ENCODE results near the gene SRXN1.
"Not testable (repeated sequence)": the region's sequence is repeated elsewhere in the genome, so short reads cannot be mapped to it uniquely, and the experiment has no call there.

The SRXN1 gene

DNA sequence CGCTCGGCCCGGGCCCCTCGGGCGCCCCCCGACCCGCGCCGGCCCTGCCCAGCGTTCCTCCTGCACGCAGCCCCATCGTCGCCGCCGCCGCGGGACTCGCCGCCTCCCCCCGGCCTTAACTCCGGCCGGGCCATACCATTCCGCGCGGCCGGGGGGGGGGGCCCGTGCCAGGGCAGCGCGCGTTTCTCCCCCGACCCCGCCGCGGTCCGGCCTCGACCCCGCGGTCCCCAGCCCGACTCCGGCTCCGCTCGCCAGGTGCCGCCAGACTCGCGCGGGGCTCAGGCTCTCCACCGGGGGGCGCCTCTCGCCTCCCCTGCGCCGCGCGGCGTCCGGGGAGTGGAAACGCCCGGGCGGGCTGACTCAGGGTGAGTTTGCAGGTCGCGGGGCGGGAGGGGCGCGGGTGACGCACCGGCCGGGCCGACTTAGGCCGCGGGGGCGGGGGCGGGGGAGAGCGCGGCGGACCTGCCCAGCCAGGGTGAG lies at the start of gene SRXN1:
Gene SRXN1, minus strand, starts transcription at position 91 of the 480 bp plus-strand sequence. Its CDS starts 15 bp downstream, at position 76.
- peak; percentile 90 for DNase-seq (ENCODE audit: low spot score)

- DNase-seq (ENCODE audit: low spot score) = no peak
Observed at GRCh38 chr20:701401-702129, 48.6 kb upstream of the SRXN1 start.

GRCh38 chr20:699811-700338 lies 46.9 kb upstream of the SRXN1 start:
- DNase-seq (ENCODE audit: low spot score) = no peak

DNA sequence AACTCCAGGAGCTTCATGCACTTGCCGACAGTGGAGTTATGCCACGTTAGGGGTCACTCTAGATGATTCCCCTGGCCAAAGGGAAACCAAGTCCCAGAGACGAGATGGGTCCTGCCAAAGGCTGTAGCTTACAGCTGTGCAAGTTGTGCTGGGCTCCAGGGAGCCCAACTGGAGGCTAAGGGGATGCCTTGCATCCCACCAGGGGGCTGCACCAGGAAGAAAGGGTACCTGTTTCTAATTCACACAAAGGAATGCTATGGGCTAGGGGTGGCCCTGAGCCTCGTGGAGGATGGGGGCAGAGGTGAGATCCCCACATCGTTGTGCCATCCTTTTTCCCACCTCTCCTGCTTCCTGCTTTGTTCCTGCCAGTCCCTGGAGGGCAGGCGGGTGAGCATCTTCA lies 46.3 kb upstream of the SRXN1 start:
- DNase-seq (ENCODE audit: low spot score) = no peak

GRCh38 chr20:698276-698675 lies 45.3 kb upstream of the SRXN1 start:
- DNase-seq (ENCODE audit: low spot score) = no peak

- DNase-seq (ENCODE audit: low spot score) = no peak
Observed at GRCh38 chr20:697826-698225, 44.8 kb upstream of the SRXN1 start.

GRCh38 chr20:695165-695866 lies 42.3 kb upstream of the SRXN1 start:
- no peak for DNase-seq (ENCODE audit: low spot score)

GRCh38 chr20:694496-694895 lies 41.5 kb upstream of the SRXN1 start:
- DNase-seq (ENCODE audit: low spot score) = no peak

GRCh38 chr20:693786-694185 lies 40.8 kb upstream of the SRXN1 start:
- not testable (repeated sequence) for DNase-seq (ENCODE audit: low spot score)

DNA sequence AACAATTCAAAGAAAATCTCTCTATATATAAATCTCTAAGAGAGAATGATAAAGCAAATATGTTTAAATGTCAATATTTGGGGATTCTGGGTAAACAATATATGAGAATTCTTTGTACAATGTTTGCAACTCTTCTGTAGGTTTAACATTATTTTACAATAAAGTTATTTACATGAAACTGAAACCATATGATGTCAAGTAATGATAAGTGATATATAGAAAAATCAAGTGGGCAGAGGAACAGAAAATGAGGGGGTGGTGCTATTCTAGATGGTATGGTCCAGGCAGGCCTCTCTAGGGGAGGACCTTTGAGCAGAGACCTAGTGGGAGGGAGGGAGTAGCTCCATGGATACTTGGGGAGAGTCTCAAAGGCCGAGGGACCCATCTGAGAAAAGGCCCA lies 39.0 kb upstream of the SRXN1 start:
- DNase-seq (ENCODE audit: low spot score) = no peak

DNA sequence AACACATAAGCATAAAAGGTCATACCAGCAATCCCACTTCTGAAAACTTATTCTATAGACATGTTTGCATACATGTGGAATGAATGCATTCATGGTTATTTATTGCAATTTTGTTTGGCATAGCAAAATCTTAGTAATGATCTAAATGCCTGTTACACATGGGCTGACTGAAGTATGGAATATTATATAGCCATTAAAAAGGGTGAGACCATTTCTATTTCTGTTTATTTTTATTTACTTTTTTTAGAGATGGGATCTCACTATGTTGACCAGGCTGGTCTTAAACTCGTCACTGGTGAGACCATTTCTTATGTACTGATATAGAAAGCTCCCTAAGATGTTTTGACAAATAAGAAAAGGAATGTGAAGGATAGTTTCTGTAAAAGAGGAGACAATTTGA lies 36.9 kb upstream of the SRXN1 start:
- no peak for DNase-seq (ENCODE audit: low spot score)

DNA sequence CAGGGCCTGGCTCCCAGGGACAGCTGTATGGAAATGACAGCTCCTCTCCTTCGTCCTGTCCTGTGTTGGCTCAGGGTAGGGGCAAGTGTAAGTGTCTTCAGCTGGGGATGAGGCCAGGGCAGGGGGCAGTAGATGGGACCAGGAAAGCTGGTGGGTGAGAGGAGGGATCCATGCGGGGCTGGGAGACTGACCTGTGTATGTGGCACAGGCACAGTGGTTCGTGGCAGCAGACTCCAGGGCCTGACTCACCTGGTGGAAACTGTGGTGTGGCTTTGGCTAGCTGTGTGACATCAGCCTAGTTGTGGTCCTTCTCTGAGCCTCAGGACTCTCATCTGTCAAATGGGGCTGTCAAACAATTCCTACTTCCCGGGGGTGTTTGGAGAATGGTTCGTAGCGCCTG lies 36.3 kb upstream of the SRXN1 start:
- DNase-seq (ENCODE audit: low spot score) = no peak

DNA sequence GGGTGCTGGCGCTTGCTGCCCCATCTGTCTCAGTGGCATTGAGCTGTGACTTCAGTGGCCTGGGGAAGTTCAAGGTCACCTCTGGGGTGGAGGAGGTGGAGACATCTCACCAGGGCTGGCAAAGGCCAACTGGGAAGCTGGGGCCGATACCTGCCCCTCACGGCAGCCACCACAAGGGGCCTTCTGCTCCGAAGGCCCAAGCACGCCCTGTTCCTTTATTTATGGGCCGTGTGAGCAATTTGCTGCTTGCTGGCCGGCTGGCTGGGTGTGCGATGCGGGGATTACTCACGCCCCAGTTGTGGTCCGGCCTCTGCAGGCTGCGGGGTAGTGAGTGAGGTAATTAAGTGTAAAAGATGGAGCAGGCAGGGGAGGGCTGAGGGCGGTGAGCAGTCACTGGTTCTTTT lies 35.8 kb upstream of the SRXN1 start:
- DNase-seq (ENCODE audit: low spot score) = no peak

- DNase-seq (ENCODE audit: low spot score) = no peak
Observed at GRCh38 chr20:687468-688203, 34.6 kb upstream of the SRXN1 start.

- DNase-seq (ENCODE audit: low spot score) = no peak
Observed at GRCh38 chr20:684676-685319, 31.8 kb upstream of the SRXN1 start.

GRCh38 chr20:682123-682522 lies 29.1 kb upstream of the SRXN1 start:
- no peak for DNase-seq (ENCODE audit: low spot score)

GRCh38 chr20:680638-681187 lies 27.7 kb upstream of the SRXN1 start:
- DNase-seq (ENCODE audit: low spot score) = no peak

- no peak for DNase-seq (ENCODE audit: low spot score)
Observed at GRCh38 chr20:677957-678356, 25.0 kb upstream of the SRXN1 start.

DNA sequence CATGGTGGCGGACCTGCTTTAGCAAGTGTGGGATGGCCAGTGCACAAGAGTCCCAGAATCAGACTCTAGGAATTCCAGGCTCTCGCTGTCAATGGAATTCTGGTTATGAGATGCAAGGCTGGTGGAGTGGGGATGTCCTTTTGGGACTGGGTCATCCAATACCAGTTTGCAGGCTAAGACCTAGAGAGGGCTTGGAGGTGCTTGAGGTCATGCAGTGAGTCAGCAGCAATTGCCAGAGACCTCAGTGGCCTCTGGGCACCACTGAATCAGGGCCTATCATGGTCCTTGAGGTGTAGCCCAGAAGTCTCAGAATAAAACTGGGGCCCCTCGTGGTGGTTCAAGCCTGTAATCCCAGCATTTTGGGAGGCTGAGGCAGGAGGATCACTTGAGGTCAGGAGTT lies 24.0 kb upstream of the SRXN1 start:
- no peak for DNase-seq (ENCODE audit: low spot score)

DNA sequence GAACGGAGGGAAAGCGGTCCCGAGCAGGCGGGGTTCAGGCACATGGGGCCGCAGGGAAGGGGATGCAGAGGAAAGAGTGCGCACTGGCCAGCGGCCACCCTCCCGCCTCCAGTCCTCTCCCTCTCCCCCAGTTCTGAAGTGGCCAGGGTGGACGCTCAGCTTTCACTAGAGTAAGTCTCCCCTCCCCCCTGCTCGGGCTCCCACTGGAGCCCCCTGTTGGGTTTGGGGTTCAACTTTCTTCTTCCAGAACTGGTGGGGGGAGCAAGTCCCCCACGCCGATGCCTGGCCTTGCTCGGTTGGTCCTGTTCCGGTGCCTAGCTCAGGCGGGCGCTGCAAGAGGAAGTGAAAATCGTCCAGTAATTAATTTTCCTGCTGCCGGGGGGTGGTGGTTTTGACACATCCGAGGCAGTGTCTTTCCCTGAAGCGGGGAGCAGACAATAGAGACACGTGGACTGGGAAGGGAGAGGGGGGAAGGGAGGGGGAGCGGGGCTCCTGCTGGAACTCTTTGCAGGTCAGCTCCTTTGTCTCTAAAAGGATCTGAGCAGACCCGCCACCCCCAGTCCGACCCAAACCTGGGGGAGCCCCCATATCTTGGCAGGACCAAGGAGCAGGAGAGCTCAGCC lies 23.4 kb upstream of the SRXN1 start:
- DNase-seq (ENCODE audit: low spot score) = no peak
